HepG2 (cell line): ENCODE results near the gene TEAD1.

ENCODE experiments used
- CTCF ChIP-seq: sonication (generic); formaldehyde crosslinking; IDR thresholded peaks from 2 replicates; pipeline ENCODE4 v1.5.0; 2020; ENCODE audit warnings: mild to moderate bottlenecking, missing genetic modification reagents, moderate library complexity
- EZH2 ChIP-seq: conservative IDR thresholded peaks from 2 replicates; pipeline ENCODE4 v1.6.1; 2012; ENCODE audit warnings: mild to moderate bottlenecking, low read depth, low read length, moderate library complexity
- HOXA7 ChIP-seq: sonication (generic); formaldehyde crosslinking; IDR thresholded peaks from 2 replicates; pipeline ENCODE4 v1.8.1; 2022; ENCODE audit warnings: mild to moderate bottlenecking, missing genetic modification reagents, moderate library complexity
- PAF1 ChIP-seq: IDR thresholded peaks from 2 replicates; pipeline ENCODE4 v1.6.1; 2016; ENCODE audit warnings: missing genetic modification reagents, missing compliant biosample characterization
- RAD21 ChIP-seq: fragments of 450-650 bp; formaldehyde crosslinking; IDR thresholded peaks from 2 replicates; pipeline ENCODE4 v1.5.0; 2020; ENCODE audit warnings: mild to moderate bottlenecking
- SMC3 ChIP-seq: IDR thresholded peaks from 2 replicates; pipeline ENCODE4 v1.6.1; 2011; ENCODE audit warnings: low read length, improper control_type of control experiment
- THAP11 ChIP-seq: IDR thresholded peaks from 2 replicates; pipeline ENCODE4 v1.6.1; 2016; ENCODE audit warnings: missing biosample characterization, missing genetic modification reagents
- ZBTB26 ChIP-seq: IDR thresholded peaks from 2 replicates; pipeline ENCODE4 v1.6.1; 2016; ENCODE audit warnings: missing compliant biosample characterization, missing genetic modification reagents, borderline replicate concordance
- ZFP36 ChIP-seq: fragments of 150-350 bp; IDR thresholded peaks from 2 replicates; pipeline ENCODE4 v1.6.1; 2018; ENCODE audit warnings: borderline replicate concordance, low read length, low read depth; ENCODE audit not compliant: partially characterized antibody
- ZNF292 ChIP-seq: sonication (generic); formaldehyde crosslinking; IDR thresholded peaks from 2 replicates; pipeline ENCODE4 v1.8.1; 2022; ENCODE audit warnings: mild to moderate bottlenecking, low read depth, missing genetic modification reagents, borderline replicate concordance

- TF ChIP-seq ZFP36, result no peak
- TF ChIP-seq ZBTB26 (CRISPR knock-in tag), result no peak
- TF ChIP-seq RAD21 (CRISPR knock-in tag), result no peak
- TF ChIP-seq THAP11, result no peak
- TF ChIP-seq ZNF292 (CRISPR knock-in tag), result no peak
- TF ChIP-seq SMC3, result no peak
- TF ChIP-seq PAF1 (CRISPR knock-in tag), result no peak
- TF ChIP-seq EZH2, result no peak
- TF ChIP-seq HOXA7 (CRISPR knock-in tag), result no peak
- TF ChIP-seq CTCF, result no peak
Measured at GRCh38 chr11:12749442-12749841, 75.2 kb downstream of the TEAD1 start.
